GM12878 (cell line): ENCODE measurements around the gene GRK2. TPM values are rescaled to one million over a fixed set of nuclear protein-coding genes. Genes with fewer than 3 reads are reported as not detected.

Experiments used
- CBX5 ChIP-seq: sonication (generic); IDR thresholded peaks from 2 replicates; pipeline ENCODE4 v1.6.1; 2016; ENCODE audit warnings: low read depth, moderate library complexity, mild to moderate bottlenecking, inconsistent platforms
- CHD2 ChIP-seq: IDR thresholded peaks from 2 replicates; pipeline ENCODE4 v1.6.1; 2011; ENCODE audit warnings: low read depth, low read length, improper control_type of control experiment, borderline replicate concordance
- GABPA ChIP-seq: IDR thresholded peaks from 2 replicates; pipeline ENCODE4 v1.6.1; 2014; ENCODE audit warnings: antibody characterized with exemption, low read depth, mild to moderate bottlenecking, inconsistent platforms
- IKZF2 ChIP-seq, 2 experiments: fragments of 450-650 bp; IDR thresholded peaks; 2 replicates each; pipeline ENCODE4 v1.6.1; 2017; ENCODE audit warnings: mild to moderate bottlenecking in 2 of 2, moderate library complexity in 2 of 2
- IRF4 ChIP-seq: IDR thresholded peaks from 2 replicates; pipeline ENCODE4 v1.6.1; 2011; ENCODE audit warnings: low read depth, low read length
- KDM1A ChIP-seq: fragments of 200-600 bp; sonication (generic); IDR thresholded peaks from 2 replicates; pipeline ENCODE4 v1.6.1; 2016; ENCODE audit warnings: borderline replicate concordance
- MEF2A ChIP-seq: IDR thresholded peaks from 2 replicates; pipeline ENCODE4 v1.6.1; 2011; ENCODE audit warnings: low read depth, mild to moderate bottlenecking, low read length, moderate library complexity; ENCODE audit not compliant: insufficient read depth
- MEF2B ChIP-seq: fragments of 450-650 bp; IDR thresholded peaks from 2 replicates; pipeline ENCODE4 v1.6.1; 2018; ENCODE audit warnings: mild to moderate bottlenecking, moderate library complexity; ENCODE audit not compliant: partially characterized antibody, poor library complexity, severe bottlenecking
- POLR2AphosphoS2 ChIP-seq: IDR thresholded peaks from 2 replicates; pipeline ENCODE4 v1.6.1; 2011; ENCODE audit warnings: low read depth, mild to moderate bottlenecking, low read length, improper control_type of control experiment, moderate library complexity
- RCOR1 ChIP-seq: conservative IDR thresholded peaks from 2 replicates; pipeline ENCODE4 v1.6.1; 2012; ENCODE audit warnings: low read depth, low read length, improper control_type of control experiment
- RUNX3 ChIP-seq: IDR thresholded peaks from 2 replicates; pipeline ENCODE4 v1.6.1; 2012; ENCODE audit warnings: low read length, inconsistent platforms
- SIN3A ChIP-seq: IDR thresholded peaks from 2 replicates; pipeline ENCODE4 v1.6.1; 2012; ENCODE audit warnings: low read depth, low read length, improper control_type of control experiment
- SREBF1 ChIP-seq: IDR thresholded peaks from 2 replicates; pipeline ENCODE4 v1.6.1; 2012; ENCODE audit warnings: mild to moderate bottlenecking, low read length
- TAF1 ChIP-seq: IDR thresholded peaks from 2 replicates; pipeline ENCODE4 v1.6.1; 2011; ENCODE audit warnings: mild to moderate bottlenecking, low read depth, low read length, borderline replicate concordance
- TARDBP ChIP-seq: IDR thresholded peaks from 2 replicates; pipeline ENCODE4 v1.6.1; 2016; ENCODE audit warnings: borderline replicate concordance
- ZNF24 ChIP-seq: fragments of 450-650 bp; IDR thresholded peaks from 2 replicates; pipeline ENCODE4 v1.6.1; 2017; ENCODE audit warnings: antibody characterized with exemption, mild to moderate bottlenecking
- ZNF622 ChIP-seq: fragments of 450-650 bp; IDR thresholded peaks from 2 replicates; pipeline ENCODE4 v1.6.1; 2017; ENCODE audit warnings: mild to moderate bottlenecking, inconsistent platforms
- polyA plus RNA-seq, 11 experiments: library from polyadenylated mRNA; depleted of rRNA in 4 of 11; unstranded in 6 of 11; stranded (reverse) in 5 of 11; fragments of >200 nt; fragmentation: Nextera tagmentation in 4 of 11; fragmentation: Illumina TruSeq in 1 of 11; extraction: Ambion mirVana in 4 of 11; extraction: Trizol in 1 of 11; gene quantifications; 1 replicate in 1 of 11; 2 replicates in 10 of 11; pipeline versions ENCODE4 v1.2.1 to v1.2.3, GENCODE V29; 2011 to 2016; ENCODE audit warnings: inconsistent platforms in 2 of 11, missing spikeins in 2 of 11, low read depth in 1 of 11
- total RNA-seq, 4 experiments: library from RNA; depleted of rRNA in 3 of 4; stranded (reverse); fragments of >200 nt in 3 of 4; fragmentation: Illumina TruSeq in 1 of 4; extraction: Trizol in 1 of 4; gene quantifications; 2 replicates each; pipeline versions ENCODE4 v1.2.1 to v1.2.3, GENCODE V29; 2013 to 2021
- TF ChIP-seq, protein P1 (sequence below): IDR thresholded peaks from 2 replicates; pipeline ENCODE4 v1.6.1; 2011; ENCODE audit warnings: mild to moderate bottlenecking, low read depth, low read length, moderate library complexity; ENCODE audit not compliant: insufficient replicate concordance
- TF ChIP-seq, protein P2 (sequence below), 3 experiments: IDR thresholded peaks in 2 of 3; conservative IDR thresholded peaks in 1 of 3; 2 replicates each; pipeline ENCODE4 v1.5.1; 2011; ENCODE audit warnings: low read depth in 3 of 3, low read length in 3 of 3, mild to moderate bottlenecking in 3 of 3, control low read depth in 2 of 3, moderate library complexity in 2 of 3, inconsistent platforms in 1 of 3, mixed read lengths in 1 of 3; ENCODE audit not compliant: control insufficient read depth in 2 of 3, insufficient read depth in 1 of 3; ENCODE audit errors: extremely low read depth in 1 of 3
- TF ChIP-seq, protein P3 (sequence below): IDR thresholded peaks from 2 replicates; pipeline ENCODE4 v1.6.1; 2011; ENCODE audit warnings: borderline replicate concordance, low read depth, mild to moderate bottlenecking, moderate library complexity, low read length; ENCODE audit not compliant: insufficient read depth, poor library complexity, severe bottlenecking
- TF ChIP-seq, protein P4 (sequence below): fragments of 450-650 bp; IDR thresholded peaks from 2 replicates; pipeline ENCODE4 v1.6.1; 2017; ENCODE audit warnings: mild to moderate bottlenecking, moderate library complexity

GRK2 gene
- total and polyA plus RNA-seq, 10 of the 15 experiments (the other 5 are each of a cell fraction or from before 2014, with no cell fraction given), result 1.0 to 160 (median 66.1) TPM

- no peak for TF ChIP-seq CBX5
- TF ChIP-seq MEF2A, result peak; percentile 47; the same call in 1 of the 2 replicates
- TF ChIP-seq, protein P1, sequence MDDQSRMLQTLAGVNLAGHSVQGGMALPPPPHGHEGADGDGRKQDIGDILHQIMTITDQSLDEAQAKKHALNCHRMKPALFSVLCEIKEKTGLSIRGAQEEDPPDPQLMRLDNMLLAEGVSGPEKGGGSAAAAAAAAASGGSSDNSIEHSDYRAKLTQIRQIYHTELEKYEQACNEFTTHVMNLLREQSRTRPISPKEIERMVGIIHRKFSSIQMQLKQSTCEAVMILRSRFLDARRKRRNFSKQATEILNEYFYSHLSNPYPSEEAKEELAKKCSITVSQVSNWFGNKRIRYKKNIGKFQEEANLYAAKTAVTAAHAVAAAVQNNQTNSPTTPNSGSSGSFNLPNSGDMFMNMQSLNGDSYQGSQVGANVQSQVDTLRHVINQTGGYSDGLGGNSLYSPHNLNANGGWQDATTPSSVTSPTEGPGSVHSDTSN, result peak; percentile 22
- TF ChIP-seq IKZF2 (IDR thresholded peaks at IDR 0.05), result peak; percentile 50 to 74
- peak; percentile 75 for TF ChIP-seq CHD2
- peak; percentile 93 for TF ChIP-seq MEF2B
- TF ChIP-seq, protein P2, sequence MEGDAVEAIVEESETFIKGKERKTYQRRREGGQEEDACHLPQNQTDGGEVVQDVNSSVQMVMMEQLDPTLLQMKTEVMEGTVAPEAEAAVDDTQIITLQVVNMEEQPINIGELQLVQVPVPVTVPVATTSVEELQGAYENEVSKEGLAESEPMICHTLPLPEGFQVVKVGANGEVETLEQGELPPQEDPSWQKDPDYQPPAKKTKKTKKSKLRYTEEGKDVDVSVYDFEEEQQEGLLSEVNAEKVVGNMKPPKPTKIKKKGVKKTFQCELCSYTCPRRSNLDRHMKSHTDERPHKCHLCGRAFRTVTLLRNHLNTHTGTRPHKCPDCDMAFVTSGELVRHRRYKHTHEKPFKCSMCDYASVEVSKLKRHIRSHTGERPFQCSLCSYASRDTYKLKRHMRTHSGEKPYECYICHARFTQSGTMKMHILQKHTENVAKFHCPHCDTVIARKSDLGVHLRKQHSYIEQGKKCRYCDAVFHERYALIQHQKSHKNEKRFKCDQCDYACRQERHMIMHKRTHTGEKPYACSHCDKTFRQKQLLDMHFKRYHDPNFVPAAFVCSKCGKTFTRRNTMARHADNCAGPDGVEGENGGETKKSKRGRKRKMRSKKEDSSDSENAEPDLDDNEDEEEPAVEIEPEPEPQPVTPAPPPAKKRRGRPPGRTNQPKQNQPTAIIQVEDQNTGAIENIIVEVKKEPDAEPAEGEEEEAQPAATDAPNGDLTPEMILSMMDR (IDR thresholded peaks at IDR 0.05 in 2 of 3, conservative IDR thresholded peaks at IDR 0.05 in 1 of 3; ENCODE audit: control insufficient read depth in 2 of 3, extremely low read depth in 1 of 3, insufficient read depth in 1 of 3, low read depth in 3 of 3, low read length in 3 of 3), result peak in 2 of 3 experiments; percentile 24 to 75; a peak in 4 of 6 replicates
- no peak for TF ChIP-seq SREBF1
- peak; percentile 21; the same call in 1 of the 2 replicates for TF ChIP-seq TARDBP
- peak; percentile 56; the same call in 1 of the 2 replicates for TF ChIP-seq TAF1
- TF ChIP-seq, protein P3, sequence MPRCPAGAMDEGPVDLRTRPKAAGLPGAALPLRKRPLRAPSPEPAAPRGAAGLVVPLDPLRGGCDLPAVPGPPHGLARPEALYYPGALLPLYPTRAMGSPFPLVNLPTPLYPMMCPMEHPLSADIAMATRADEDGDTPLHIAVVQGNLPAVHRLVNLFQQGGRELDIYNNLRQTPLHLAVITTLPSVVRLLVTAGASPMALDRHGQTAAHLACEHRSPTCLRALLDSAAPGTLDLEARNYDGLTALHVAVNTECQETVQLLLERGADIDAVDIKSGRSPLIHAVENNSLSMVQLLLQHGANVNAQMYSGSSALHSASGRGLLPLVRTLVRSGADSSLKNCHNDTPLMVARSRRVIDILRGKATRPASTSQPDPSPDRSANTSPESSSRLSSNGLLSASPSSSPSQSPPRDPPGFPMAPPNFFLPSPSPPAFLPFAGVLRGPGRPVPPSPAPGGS, result peak; percentile 79
- no peak for TF ChIP-seq ZNF622
- peak; percentile 50; the same call in 1 of the 2 replicates for TF ChIP-seq IRF4
- TF ChIP-seq, protein P4, sequence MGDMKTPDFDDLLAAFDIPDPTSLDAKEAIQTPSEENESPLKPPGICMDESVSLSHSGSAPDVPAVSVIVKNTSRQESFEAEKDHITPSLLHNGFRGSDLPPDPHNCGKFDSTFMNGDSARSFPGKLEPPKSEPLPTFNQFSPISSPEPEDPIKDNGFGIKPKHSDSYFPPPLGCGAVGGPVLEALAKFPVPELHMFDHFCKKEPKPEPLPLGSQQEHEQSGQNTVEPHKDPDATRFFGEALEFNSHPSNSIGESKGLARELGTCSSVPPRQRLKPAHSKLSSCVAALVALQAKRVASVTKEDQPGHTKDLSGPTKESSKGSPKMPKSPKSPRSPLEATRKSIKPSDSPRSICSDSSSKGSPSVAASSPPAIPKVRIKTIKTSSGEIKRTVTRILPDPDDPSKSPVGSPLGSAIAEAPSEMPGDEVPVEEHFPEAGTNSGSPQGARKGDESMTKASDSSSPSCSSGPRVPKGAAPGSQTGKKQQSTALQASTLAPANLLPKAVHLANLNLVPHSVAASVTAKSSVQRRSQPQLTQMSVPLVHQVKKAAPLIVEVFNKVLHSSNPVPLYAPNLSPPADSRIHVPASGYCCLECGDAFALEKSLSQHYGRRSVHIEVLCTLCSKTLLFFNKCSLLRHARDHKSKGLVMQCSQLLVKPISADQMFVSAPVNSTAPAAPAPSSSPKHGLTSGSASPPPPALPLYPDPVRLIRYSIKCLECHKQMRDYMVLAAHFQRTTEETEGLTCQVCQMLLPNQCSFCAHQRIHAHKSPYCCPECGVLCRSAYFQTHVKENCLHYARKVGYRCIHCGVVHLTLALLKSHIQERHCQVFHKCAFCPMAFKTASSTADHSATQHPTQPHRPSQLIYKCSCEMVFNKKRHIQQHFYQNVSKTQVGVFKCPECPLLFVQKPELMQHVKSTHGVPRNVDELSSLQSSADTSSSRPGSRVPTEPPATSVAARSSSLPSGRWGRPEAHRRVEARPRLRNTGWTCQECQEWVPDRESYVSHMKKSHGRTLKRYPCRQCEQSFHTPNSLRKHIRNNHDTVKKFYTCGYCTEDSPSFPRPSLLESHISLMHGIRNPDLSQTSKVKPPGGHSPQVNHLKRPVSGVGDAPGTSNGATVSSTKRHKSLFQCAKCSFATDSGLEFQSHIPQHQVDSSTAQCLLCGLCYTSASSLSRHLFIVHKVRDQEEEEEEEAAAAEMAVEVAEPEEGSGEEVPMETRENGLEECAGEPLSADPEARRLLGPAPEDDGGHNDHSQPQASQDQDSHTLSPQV, result peak; percentile 75; the same call in 1 of the 2 replicates
- peak; percentile 95 for TF ChIP-seq RUNX3
- TF ChIP-seq KDM1A, result no peak
- peak; percentile 63 for TF ChIP-seq SIN3A
- peak; percentile 85 for TF ChIP-seq GABPA
- TF ChIP-seq POLR2AphosphoS2, result peak; percentile 94
- TF ChIP-seq RCOR1, result peak; percentile 61; the same call in 1 of the 2 replicates
- no peak for TF ChIP-seq ZNF24
These were observed 22.4 kb downstream of the GRK2 start (continued) for GRCh38 chr11:67288452-67289225.
